Measurements from ENCODE around the gene NUP210L.

Gene NUP210L

GRCh38 chr1:154154534-154155191 is at the start of gene NUP210L:
Gene NUP210L, minus strand, starts transcription at chr1:154155073.
- DNase-seq (ENCODE audit: insufficient read length, low spot score) (no peak), FAIRE-seq (no peak)

- FAIRE-seq, result no peak
- DNase-seq (ENCODE audit: insufficient read length, low spot score), result no peak
Measured at GRCh38 chr1:154199563-154199879, 44.6 kb upstream of the NUP210L start.

- DNase-seq (ENCODE audit: insufficient read length, low spot score) (no peak), FAIRE-seq (peak; percentile 79)
Measured at GRCh38 chr1:154198756-154199562, 44.1 kb upstream of the NUP210L start.

GRCh38 chr1:154193821-154194220 is 38.9 kb upstream of the NUP210L start:
- FAIRE-seq (no peak), DNase-seq (ENCODE audit: insufficient read length, low spot score) (no peak)

- no peak for FAIRE-seq
- DNase-seq (ENCODE audit: insufficient read length, low spot score), result no peak
Measured at GRCh38 chr1:154192476-154192875, 37.6 kb upstream of the NUP210L start.

GRCh38 chr1:154191990-154192461 is 37.2 kb upstream of the NUP210L start, which contains the start of gene TPM3:
Gene TPM3, minus strand, starts transcription at chr1:154192100. Its CDS starts 82 bp downstream, at chr1:154192018.
- DNase-seq (ENCODE audit: insufficient read length, low spot score), result no peak
- no peak for FAIRE-seq

GRCh38 chr1:154190550-154190949 is 35.7 kb upstream of the NUP210L start:
- FAIRE-seq (no peak), DNase-seq (ENCODE audit: insufficient read length, low spot score) (no peak)

GRCh38 chr1:154186852-154187501 is 32.1 kb upstream of the NUP210L start:
- DNase-seq (ENCODE audit: insufficient read length, low spot score), result no peak
- FAIRE-seq, result no peak

GRCh38 chr1:154186177-154186576 is 31.3 kb upstream of the NUP210L start:
- DNase-seq (ENCODE audit: insufficient read length, low spot score) (no peak), FAIRE-seq (no peak)

GRCh38 chr1:154183046-154183915 is 28.4 kb upstream of the NUP210L start:
- DNase-seq (ENCODE audit: insufficient read length, low spot score), result peak; percentile 92
- peak; percentile 74 for FAIRE-seq

GRCh38 chr1:154182344-154183045 is 27.6 kb upstream of the NUP210L start:
- peak; percentile 75 for FAIRE-seq
- no peak for DNase-seq (ENCODE audit: insufficient read length, low spot score)

GRCh38 chr1:154181944-154182343 is 27.1 kb upstream of the NUP210L start:
- FAIRE-seq, result no peak

GRCh38 chr1:154179946-154180687 is 25.2 kb upstream of the NUP210L start:
- no peak for DNase-seq (ENCODE audit: insufficient read length, low spot score)
- no peak for FAIRE-seq

More at GRCh38 chr1:154181944-154182343, 27.1 kb upstream of the NUP210L start:
- DNase-seq (ENCODE audit: insufficient read length, low spot score), result no peak

- DNase-seq (ENCODE audit: insufficient read length, low spot score) (no peak), FAIRE-seq (no peak)
Measured at GRCh38 chr1:154178911-154179811, 24.3 kb upstream of the NUP210L start.

GRCh38 chr1:154178013-154178412 is 23.1 kb upstream of the NUP210L start:
- DNase-seq (ENCODE audit: insufficient read length, low spot score) (no peak), FAIRE-seq (no peak)

- no peak for DNase-seq (ENCODE audit: insufficient read length, low spot score)
- no peak for FAIRE-seq
Measured at GRCh38 chr1:154176337-154176736, 21.5 kb upstream of the NUP210L start.

GRCh38 chr1:154174654-154175053 is 19.8 kb upstream of the NUP210L start:
- no peak for FAIRE-seq

GRCh38 chr1:154171880-154172279 is 17.0 kb upstream of the NUP210L start:
- FAIRE-seq, result no peak
- DNase-seq (ENCODE audit: insufficient read length, low spot score), result no peak

More at GRCh38 chr1:154174654-154175053, 19.8 kb upstream of the NUP210L start:
- no peak for DNase-seq (ENCODE audit: insufficient read length, low spot score)
